ENCODE results near the gene EN1.

The EN1 gene

GRCh38 chr2:118841828-118842461 is 5.5 kb downstream of the EN1 start:
- H3K27me3 ChIP-seq (ENCODE audit: insufficient read depth, low read length, poor library complexity), result peaks cover 91% of the 10 kb centered on the region
- no peak overlapping the region for H3K4me3 ChIP-seq (ENCODE audit: low read length)

GRCh38 chr2:118841450-118841827 is 6.0 kb downstream of the EN1 start:
- H3K4me1 ChIP-seq (ENCODE audit: control insufficient read depth, low read depth, low read length), result peaks cover 5% of the 10 kb centered on the region
- no peak overlapping the region for H2BK120ac ChIP-seq (ENCODE audit: low read depth, low read length)
- no peak overlapping the region for H4K5ac ChIP-seq (ENCODE audit: low read length)
- no peak overlapping the region for H2BK15ac ChIP-seq (replicated peaks; ENCODE audit: low read depth)
- H3K79me1 ChIP-seq (ENCODE audit: low read length), result no peaks in the 10 kb centered on the region
- H3K9ac ChIP-seq (ENCODE audit: low read length), result no peak overlapping the region
- H3K23ac ChIP-seq (ENCODE audit: low read length), result no peak overlapping the region
- H3K36me3 ChIP-seq (ENCODE audit: control insufficient read depth, insufficient read depth, low read length), result no peaks in the 10 kb centered on the region
- H3K79me2 ChIP-seq (ENCODE audit: control insufficient read depth, insufficient read depth, low read length), result no peaks in the 10 kb centered on the region
- H3K27ac ChIP-seq (ENCODE audit: low read depth, low read length), result no peak overlapping the region
- H3K27me3 ChIP-seq (ENCODE audit: insufficient read depth, low read length, poor library complexity), result peaks cover 94% of the 10 kb centered on the region
- H2AK5ac ChIP-seq (ENCODE audit: low read length), result no peak overlapping the region
- no peak overlapping the region for H3K4me3 ChIP-seq (ENCODE audit: low read length)
- H3K4ac ChIP-seq (ENCODE audit: low read depth, low read length), result no peak overlapping the region
- no peak overlapping the region for H4K8ac ChIP-seq (ENCODE audit: low read depth, low read length)
- H3K18ac ChIP-seq (ENCODE audit: low read length), result no peak overlapping the region
- no peak overlapping the region for H3K56ac ChIP-seq (ENCODE audit: low read length)
- H3K4me2 ChIP-seq (ENCODE audit: low read length), result no peak overlapping the region
- no peak overlapping the region for H2BK5ac ChIP-seq (ENCODE audit: low read length)
- no CpG with 5 or more reads among the region's 20 CpGs for WGBS (ENCODE audit: extremely low coverage, insufficient coverage, low lambda C conversion rate)
- no peak for DNase-seq

More at GRCh38 chr2:118841828-118842461, 5.5 kb downstream of the EN1 start:
- H3K27ac ChIP-seq (ENCODE audit: low read depth, low read length), result no peak overlapping the region
- H3K79me1 ChIP-seq (ENCODE audit: low read length), result no peaks in the 10 kb centered on the region
- H3K56ac ChIP-seq (ENCODE audit: low read length), result no peak overlapping the region
- H2BK15ac ChIP-seq (replicated peaks; ENCODE audit: low read depth), result no peak overlapping the region
- no peak overlapping the region for H2BK120ac ChIP-seq (ENCODE audit: low read depth, low read length)
- no peak overlapping the region for H3K18ac ChIP-seq (ENCODE audit: low read length)
- no peaks in the 10 kb centered on the region for H3K79me2 ChIP-seq (ENCODE audit: control insufficient read depth, insufficient read depth, low read length)
- DNase-seq, result peak; percentile 23
- H3K4me1 ChIP-seq (ENCODE audit: control insufficient read depth, low read depth, low read length), result peaks cover 5% of the 10 kb centered on the region
- no peak overlapping the region for H3K4ac ChIP-seq (ENCODE audit: low read depth, low read length)
- H4K5ac ChIP-seq (ENCODE audit: low read length), result no peak overlapping the region
- H3K4me2 ChIP-seq (ENCODE audit: low read length), result no peak overlapping the region
- H3K23ac ChIP-seq (ENCODE audit: low read length), result no peak overlapping the region
- no peak overlapping the region for H2AK5ac ChIP-seq (ENCODE audit: low read length)
- no peak overlapping the region for H2BK5ac ChIP-seq (ENCODE audit: low read length)
- no CpG with 5 or more reads among the region's 47 CpGs for WGBS (ENCODE audit: extremely low coverage, insufficient coverage, low lambda C conversion rate)
- no peak overlapping the region for H3K9ac ChIP-seq (ENCODE audit: low read length)
- no peaks in the 10 kb centered on the region for H3K36me3 ChIP-seq (ENCODE audit: control insufficient read depth, insufficient read depth, low read length)
- H4K8ac ChIP-seq (ENCODE audit: low read depth, low read length), result no peak overlapping the region

- H3K9ac ChIP-seq (ENCODE audit: low read length), result no peak overlapping the region
- no peak overlapping the region for H2BK5ac ChIP-seq (ENCODE audit: low read length)
- H3K4ac ChIP-seq (ENCODE audit: low read depth, low read length), result no peak overlapping the region
- DNase-seq, result no peak
- H4K8ac ChIP-seq (ENCODE audit: low read depth, low read length), result no peak overlapping the region
- H3K4me3 ChIP-seq (ENCODE audit: low read length), result no peak overlapping the region
- peaks cover 2% of the 10 kb centered on the region for H3K4me1 ChIP-seq (ENCODE audit: control insufficient read depth, low read depth, low read length)
- H2BK120ac ChIP-seq (ENCODE audit: low read depth, low read length), result no peak overlapping the region
- no peaks in the 10 kb centered on the region for H3K79me1 ChIP-seq (ENCODE audit: low read length)
- H3K56ac ChIP-seq (ENCODE audit: low read length), result no peak overlapping the region
- H3K27ac ChIP-seq (ENCODE audit: low read depth, low read length), result no peak overlapping the region
- no peaks in the 10 kb centered on the region for H3K79me2 ChIP-seq (ENCODE audit: control insufficient read depth, insufficient read depth, low read length)
- H2BK15ac ChIP-seq (replicated peaks; ENCODE audit: low read depth), result no peak overlapping the region
- H3K4me2 ChIP-seq (ENCODE audit: low read length), result no peak overlapping the region
- no peak overlapping the region for H3K18ac ChIP-seq (ENCODE audit: low read length)
- H3K23ac ChIP-seq (ENCODE audit: low read length), result no peak overlapping the region
- no peaks in the 10 kb centered on the region for H3K36me3 ChIP-seq (ENCODE audit: control insufficient read depth, insufficient read depth, low read length)
- H2AK5ac ChIP-seq (ENCODE audit: low read length), result no peak overlapping the region
- 80% methylated on average over 3 of the region's 6 CpGs for WGBS (ENCODE audit: extremely low coverage, insufficient coverage, low lambda C conversion rate)
- H3K27me3 ChIP-seq (ENCODE audit: insufficient read depth, low read length, poor library complexity), result peaks cover 91% of the 10 kb centered on the region
- no peak overlapping the region for H4K5ac ChIP-seq (ENCODE audit: low read length)
Measured at GRCh38 chr2:118838741-118839455, 8.6 kb downstream of the EN1 start.

- no peak overlapping the region for H3K56ac ChIP-seq (ENCODE audit: low read length)
- DNase-seq, result no peak
- no peaks in the 10 kb centered on the region for H3K36me3 ChIP-seq (ENCODE audit: control insufficient read depth, insufficient read depth, low read length)
- no peak overlapping the region for H2BK5ac ChIP-seq (ENCODE audit: low read length)
- no peaks in the 10 kb centered on the region for H3K79me1 ChIP-seq (ENCODE audit: low read length)
- H3K9ac ChIP-seq (ENCODE audit: low read length), result no peak overlapping the region
- no peak overlapping the region for H3K18ac ChIP-seq (ENCODE audit: low read length)
- no peaks in the 10 kb centered on the region for H3K79me2 ChIP-seq (ENCODE audit: control insufficient read depth, insufficient read depth, low read length)
- H3K27me3 ChIP-seq (ENCODE audit: insufficient read depth, low read length, poor library complexity), result peaks cover 95% of the 10 kb centered on the region
- no peak overlapping the region for H2BK15ac ChIP-seq (replicated peaks; ENCODE audit: low read depth)
- H3K23ac ChIP-seq (ENCODE audit: low read length), result no peak overlapping the region
- WGBS (ENCODE audit: extremely low coverage, insufficient coverage, low lambda C conversion rate), result no CpG with 5 or more reads among the region's 2 CpGs
- no peak overlapping the region for H3K4me3 ChIP-seq (ENCODE audit: low read length)
- no peak overlapping the region for H4K5ac ChIP-seq (ENCODE audit: low read length)
- H3K4me2 ChIP-seq (ENCODE audit: low read length), result no peak overlapping the region
- H2AK5ac ChIP-seq (ENCODE audit: low read length), result no peak overlapping the region
- no peak overlapping the region for H3K4ac ChIP-seq (ENCODE audit: low read depth, low read length)
- no peak overlapping the region for H2BK120ac ChIP-seq (ENCODE audit: low read depth, low read length)
- H3K4me1 ChIP-seq (ENCODE audit: control insufficient read depth, low read depth, low read length), result peaks cover 2% of the 10 kb centered on the region
- H3K27ac ChIP-seq (ENCODE audit: low read depth, low read length), result no peak overlapping the region
- no peak overlapping the region for H4K8ac ChIP-seq (ENCODE audit: low read depth, low read length)
Measured at GRCh38 chr2:118837621-118838020, 9.8 kb downstream of the EN1 start.

- no peak overlapping the region for H3K27ac ChIP-seq (ENCODE audit: low read depth, low read length)
- no peak overlapping the region for H3K56ac ChIP-seq (ENCODE audit: low read length)
- no peak for DNase-seq
- H3K18ac ChIP-seq (ENCODE audit: low read length), result no peak overlapping the region
- H2BK15ac ChIP-seq (replicated peaks; ENCODE audit: low read depth), result no peak overlapping the region
- no peak overlapping the region for H2AK5ac ChIP-seq (ENCODE audit: low read length)
- H2BK120ac ChIP-seq (ENCODE audit: low read depth, low read length), result no peak overlapping the region
- H3K4me3 ChIP-seq (ENCODE audit: low read length), result no peak overlapping the region
- H4K8ac ChIP-seq (ENCODE audit: low read depth, low read length), result no peak overlapping the region
- no peaks in the 10 kb centered on the region for H3K36me3 ChIP-seq (ENCODE audit: control insufficient read depth, insufficient read depth, low read length)
- no peaks in the 10 kb centered on the region for H3K79me1 ChIP-seq (ENCODE audit: low read length)
- peak overlapping the region; percentile 35 for H3K23ac ChIP-seq (ENCODE audit: low read length)
- H3K4ac ChIP-seq (ENCODE audit: low read depth, low read length), result no peak overlapping the region
- H4K5ac ChIP-seq (ENCODE audit: low read length), result no peak overlapping the region
- no peak overlapping the region for H3K4me2 ChIP-seq (ENCODE audit: low read length)
- H3K79me2 ChIP-seq (ENCODE audit: control insufficient read depth, insufficient read depth, low read length), result no peaks in the 10 kb centered on the region
- peaks cover 97% of the 10 kb centered on the region for H3K27me3 ChIP-seq (ENCODE audit: insufficient read depth, low read length, poor library complexity)
- no peak overlapping the region for H2BK5ac ChIP-seq (ENCODE audit: low read length)
- H3K4me1 ChIP-seq (ENCODE audit: control insufficient read depth, low read depth, low read length), result peaks cover 2% of the 10 kb centered on the region
- H3K9ac ChIP-seq (ENCODE audit: low read length), result no peak overlapping the region
- WGBS (ENCODE audit: extremely low coverage, insufficient coverage, low lambda C conversion rate), result no CpG with 5 or more reads among the region's 9 CpGs
Measured at GRCh38 chr2:118837067-118837466, 10.4 kb downstream of the EN1 start.
